ENCODE results near the gene TSKS.

DNA sequence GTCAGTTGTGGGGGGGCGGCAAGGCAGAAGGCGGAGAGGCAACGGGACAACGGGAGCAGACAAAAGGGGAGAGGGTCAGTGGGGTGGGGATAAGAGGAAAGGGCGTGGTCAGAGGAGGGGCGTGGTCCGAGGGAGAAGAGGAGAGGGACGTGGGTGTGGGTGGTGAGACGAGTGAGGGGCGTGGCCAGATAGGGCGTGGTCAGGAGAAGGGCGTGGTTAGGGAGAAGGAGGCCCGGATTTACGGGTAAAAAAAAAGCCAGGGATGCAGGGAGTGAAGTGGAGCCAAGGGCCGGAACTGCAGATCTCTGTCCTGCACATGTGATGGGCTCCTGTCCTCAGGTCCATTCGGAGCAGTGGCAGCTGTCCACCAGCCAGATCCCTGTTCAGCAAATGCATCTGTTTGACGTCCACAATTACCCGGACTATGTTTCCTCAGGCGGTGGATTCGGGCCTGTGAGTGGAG, 50.7 kb downstream of the TSKS start:
- TF ChIP-seq EZH2phosphoT487 (IDR thresholded peaks at IDR 0.05; ENCODE audit: borderline replicate concordance, low read depth, low read length): no peak
- TF ChIP-seq, protein P1, sequence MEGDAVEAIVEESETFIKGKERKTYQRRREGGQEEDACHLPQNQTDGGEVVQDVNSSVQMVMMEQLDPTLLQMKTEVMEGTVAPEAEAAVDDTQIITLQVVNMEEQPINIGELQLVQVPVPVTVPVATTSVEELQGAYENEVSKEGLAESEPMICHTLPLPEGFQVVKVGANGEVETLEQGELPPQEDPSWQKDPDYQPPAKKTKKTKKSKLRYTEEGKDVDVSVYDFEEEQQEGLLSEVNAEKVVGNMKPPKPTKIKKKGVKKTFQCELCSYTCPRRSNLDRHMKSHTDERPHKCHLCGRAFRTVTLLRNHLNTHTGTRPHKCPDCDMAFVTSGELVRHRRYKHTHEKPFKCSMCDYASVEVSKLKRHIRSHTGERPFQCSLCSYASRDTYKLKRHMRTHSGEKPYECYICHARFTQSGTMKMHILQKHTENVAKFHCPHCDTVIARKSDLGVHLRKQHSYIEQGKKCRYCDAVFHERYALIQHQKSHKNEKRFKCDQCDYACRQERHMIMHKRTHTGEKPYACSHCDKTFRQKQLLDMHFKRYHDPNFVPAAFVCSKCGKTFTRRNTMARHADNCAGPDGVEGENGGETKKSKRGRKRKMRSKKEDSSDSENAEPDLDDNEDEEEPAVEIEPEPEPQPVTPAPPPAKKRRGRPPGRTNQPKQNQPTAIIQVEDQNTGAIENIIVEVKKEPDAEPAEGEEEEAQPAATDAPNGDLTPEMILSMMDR (conservative IDR thresholded peaks at IDR 0.05; ENCODE audit: low read length): no peak

Data from OCI-LY7 (cell line).